HG02763 (cell line): ENCODE measurements around the gene ERBB2.
"Not testable (repeated sequence)": the region's sequence is repeated elsewhere in the genome, so short reads cannot be mapped to it uniquely, and the experiment has no call there.

ENCODE experiments used
- ATAC-seq: cut with Tn5 transposase; IDR thresholded peaks from one replicate; pipeline ENCODE4 v1.9.1; 2021; ENCODE audit warnings: mild to moderate bottlenecking, moderate library complexity; ENCODE audit not compliant: unreplicated experiment

ERBB2 gene

DNA sequence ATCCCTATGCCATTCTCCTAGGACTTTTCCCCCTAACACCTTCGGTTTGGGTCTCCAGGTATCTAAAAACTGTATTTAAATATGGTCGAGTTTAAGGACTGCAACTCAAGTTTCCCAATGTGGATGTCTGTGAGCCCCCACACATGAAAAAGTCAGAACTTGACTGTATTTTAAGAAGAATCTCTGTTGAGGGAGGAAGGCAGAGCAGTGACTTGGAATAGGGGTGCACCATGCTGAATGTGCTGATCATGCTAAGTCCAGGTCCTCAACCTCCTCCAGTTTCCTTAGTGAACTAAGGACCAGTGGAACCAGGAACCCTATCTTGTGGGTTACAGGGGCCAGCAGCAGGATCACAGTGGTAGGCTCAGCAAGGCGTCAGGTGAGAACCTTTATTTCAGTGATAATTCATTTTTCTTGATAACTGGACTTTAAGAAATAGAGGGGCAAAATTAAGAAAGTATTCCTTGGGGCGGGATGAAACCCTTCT is 57.4 kb downstream of the ERBB2 start:
- no peak for ATAC-seq

DNA sequence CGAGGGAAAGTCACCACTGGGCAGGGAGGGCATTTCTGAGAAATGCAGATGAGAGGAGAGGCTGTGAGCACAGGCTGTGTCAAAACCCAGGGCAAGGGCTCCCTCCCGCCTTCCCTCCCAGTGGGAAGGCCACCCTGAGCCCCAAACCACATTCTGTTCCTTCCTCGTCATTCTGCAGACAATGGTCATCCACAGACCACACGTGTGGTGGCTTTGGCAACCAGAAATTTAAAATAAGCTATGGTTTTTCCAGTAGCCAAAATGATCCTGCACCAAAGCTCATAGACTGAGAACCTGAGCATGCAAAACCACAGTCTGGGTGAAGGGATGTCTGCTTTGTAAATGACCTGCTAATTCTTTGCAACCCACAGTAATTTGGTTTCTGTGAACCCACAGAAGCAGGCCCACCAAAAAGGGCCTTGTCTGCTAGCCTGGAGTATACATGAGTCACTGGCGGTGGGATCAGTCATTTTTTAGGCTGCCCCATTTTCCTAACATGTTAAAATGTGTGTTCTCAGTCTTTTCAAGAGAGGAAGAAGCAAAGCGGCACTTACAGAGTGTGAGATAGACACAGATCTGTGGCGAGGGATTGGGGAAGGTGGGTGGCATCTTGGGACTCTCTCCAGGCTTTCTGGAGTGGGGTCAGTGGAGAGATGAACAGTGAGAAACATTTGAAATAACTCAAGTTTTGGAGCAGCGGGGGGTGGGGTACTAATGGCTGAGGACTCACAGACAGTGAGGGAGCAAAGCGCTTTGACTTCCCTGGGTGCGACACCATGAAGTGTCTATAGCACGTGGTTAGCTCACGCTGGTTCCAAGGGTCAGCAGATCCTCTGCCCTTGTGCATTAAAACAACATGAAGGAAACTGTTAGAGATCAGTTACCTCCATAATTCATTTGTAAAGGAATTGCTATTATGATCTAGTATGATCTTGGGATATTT is 58.3 kb downstream of the ERBB2 start:
- ATAC-seq: no peak

DNA sequence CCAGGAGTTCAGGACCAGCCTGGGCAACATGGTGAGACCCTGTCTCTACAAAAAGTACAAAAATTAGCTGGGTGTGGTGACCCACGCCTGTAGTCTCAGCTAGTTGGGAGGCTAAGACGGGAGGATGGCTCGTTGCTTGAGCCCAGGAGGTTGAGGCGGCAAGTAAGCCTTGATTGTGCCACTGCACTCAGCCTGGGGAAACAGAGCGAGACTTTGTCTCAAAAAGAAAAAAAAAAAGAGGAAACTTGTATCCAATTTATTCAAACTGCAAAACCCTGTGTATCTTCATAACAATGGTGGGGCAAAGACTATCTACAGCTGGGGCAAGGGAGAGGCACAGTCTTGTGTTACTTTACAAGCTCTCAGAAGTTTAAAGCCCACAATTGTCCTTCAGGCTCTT is 59.3 kb downstream of the ERBB2 start:
- ATAC-seq: no peak

DNA sequence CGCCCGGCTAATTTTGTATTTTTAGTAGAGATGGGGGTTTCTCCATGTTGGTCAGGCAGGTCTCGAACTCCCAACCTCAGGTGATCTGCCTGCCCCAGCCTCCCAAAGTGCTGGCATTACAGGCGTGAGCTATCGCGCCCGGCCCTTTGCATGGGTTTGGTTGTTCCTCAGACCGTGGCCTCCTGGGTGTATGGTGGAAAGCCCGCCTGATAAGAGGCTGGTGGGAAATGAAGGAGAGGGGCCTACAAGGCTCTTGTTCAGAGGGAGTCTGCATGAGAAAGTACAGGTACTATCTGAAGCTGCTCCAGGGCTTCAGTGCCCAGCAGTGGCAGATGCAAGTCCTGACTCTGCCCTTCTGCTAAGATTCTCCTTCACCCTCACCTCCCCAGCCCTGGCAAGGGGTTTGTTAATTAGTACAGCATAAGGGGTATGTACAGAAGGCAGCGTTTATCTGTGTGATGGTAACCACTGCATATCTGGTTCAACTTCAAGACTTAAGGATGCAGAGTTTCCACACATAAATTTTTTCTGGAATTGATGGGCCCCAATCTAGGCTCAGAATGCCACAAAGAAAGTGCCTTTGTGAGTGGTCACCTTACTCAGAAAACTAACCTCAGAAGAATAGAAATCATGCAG is 62.1 kb downstream of the ERBB2 start:
- ATAC-seq: no peak

DNA sequence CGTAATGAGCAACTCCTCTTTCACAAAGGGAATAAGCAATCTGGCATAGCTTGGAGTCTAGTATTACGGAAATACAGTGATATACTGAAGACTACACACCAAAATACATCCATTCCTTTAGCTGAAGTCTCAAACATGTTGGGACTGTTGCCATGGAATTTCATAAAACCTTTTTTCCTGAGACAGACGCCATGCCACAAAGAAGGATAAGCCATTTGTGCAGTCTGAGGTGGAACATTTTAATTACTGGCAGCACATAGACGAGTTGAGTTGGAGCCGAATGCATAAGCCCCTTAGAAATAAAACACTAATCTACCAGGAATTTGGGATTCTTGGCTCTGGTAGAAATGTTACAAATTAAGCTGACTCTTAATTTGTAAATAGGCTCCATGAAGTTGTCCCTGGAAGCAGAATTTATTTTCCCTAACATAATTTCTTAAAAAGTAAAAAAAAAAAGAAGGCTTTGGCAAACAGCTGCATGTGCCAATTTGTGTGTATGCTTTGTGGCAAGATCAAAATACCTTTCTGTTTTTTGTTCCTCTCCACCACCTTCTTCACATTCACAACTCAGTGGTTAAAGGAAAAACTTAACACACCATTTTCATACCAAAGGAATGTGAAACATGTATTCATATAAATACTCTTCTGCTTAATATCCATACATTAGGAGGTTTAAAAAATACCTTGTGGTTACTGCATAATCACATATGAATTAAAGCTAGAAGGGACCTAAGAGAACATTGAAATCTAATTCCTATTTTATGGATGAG is 63.4 kb downstream of the ERBB2 start:
- ATAC-seq: no peak

DNA sequence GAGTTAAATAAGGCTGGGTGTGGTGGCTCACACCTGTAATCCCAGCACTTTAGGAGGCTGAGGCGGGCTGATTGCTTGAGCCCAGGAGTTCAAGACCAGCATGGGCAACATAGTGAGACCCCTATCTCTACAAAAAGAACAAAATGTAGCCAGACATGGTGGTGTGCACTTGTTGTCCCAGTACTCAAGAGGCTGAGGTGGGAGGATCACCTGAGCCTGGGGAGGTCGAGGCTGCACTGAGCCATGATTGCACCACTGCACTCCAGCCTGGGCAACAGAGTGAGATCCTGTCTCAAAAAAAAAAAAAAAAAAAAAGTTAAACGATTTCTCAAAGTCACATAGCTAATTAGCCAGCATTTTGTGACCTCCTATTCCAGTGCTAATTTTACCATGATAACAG is 64.3 kb downstream of the ERBB2 start:
- ATAC-seq: not testable (repeated sequence)

DNA sequence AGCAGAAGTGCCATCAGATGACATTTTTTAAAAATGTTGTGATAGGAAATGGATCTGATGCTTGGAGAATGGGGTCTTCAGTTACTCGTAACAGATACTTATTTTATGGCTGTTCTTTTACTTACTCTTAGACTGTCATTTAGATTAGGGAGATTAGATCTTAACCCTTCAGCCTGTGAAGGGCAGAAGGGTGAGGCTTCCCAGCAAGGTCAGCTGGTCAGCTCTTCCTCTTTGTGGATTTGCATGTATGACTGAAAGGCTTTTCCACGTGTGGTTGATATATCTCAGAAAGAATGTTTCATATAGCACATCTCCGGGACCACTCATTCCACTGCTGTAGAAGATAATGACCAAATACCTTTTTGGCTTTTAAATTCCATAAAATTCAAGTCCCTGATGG is 65.3 kb downstream of the ERBB2 start:
- ATAC-seq: no peak

DNA sequence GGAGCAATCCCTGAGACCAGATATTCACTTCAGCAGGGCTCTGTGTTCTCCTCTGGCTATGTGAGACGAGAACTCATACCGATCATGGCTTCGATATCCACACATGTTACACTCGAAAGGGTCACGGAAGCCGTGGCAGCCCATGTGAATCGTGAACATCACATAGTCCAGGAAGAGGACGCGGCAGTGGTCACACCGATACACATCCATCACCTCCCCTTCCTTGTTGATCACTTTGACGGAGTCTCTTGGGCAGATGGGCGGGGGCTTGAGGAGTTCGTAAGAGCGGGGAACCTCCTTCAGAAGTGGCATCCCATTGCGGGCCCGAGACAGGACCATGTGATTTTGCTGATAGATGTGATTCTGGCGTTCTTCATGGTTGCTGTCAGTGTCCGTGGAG is 65.9 kb downstream of the ERBB2 start:
- ATAC-seq: no peak

DNA sequence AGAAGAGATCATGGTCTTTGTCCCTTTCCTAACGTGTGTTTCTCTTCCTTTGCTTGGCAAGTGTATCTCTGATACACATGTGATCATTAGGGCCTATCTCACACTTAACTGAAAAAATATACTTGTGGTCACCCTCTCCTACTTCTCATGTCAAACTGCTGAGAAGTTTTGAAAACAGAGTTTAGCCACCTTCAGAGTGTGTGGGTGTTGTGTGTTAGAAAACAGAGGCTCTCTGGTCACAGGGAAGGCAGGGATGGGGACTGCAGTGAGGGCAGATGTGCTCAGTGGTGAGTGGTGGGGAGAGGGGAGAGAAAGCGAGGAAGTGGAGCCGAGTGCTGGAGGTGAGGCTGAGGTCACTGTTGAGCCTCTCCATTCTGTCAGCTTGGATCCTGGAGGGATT is 67.3 kb downstream of the ERBB2 start:
- no peak for ATAC-seq

DNA sequence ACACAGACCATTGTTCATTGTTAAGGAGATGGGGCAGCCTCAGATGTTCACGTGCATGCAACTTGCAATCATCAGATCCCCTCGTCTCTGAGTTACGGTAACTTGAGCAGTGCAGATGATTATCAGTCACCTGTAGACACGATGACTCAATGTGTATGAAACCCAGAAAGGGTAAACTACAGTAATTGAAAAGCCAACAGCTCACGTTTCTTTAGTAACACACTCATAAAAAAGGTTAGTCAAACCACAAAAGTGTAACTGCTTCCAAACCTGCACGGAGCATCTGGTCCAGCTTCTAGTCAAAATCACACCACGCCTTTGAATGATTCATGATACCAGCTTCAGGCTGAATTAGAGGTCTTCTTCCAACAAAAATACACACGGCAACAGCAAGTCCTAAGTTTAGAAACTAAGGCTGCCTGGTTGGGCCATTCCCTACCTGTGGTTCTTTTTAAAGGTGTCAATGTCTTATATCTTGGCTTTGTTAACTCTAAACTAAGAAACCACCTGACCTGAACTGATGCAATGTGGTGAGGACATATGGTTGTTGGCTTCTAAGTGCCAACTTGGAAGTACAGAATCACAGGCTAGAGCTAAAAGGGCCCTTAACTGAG is 70.2 kb downstream of the ERBB2 start:
- ATAC-seq: peak; percentile 44

DNA sequence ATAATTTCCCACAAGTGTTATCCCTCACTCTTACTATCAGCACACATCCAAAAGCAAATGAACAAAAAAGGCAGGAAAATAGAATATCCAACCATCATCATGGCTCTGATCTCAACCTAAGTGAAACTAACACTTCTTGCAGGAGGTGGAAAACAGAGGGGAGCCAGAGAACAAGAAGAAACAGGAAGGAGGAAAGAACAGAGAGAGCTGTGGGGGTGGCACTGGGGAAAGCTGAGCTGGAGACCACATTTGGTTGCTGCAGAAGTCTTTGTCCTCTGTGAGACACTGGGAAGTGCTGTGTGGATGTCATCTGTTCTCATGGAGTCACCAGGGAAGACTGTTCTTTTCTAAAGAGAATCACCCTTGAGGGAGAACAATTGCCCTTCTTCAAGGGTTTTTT is 72.6 kb downstream of the ERBB2 start:
- no peak for ATAC-seq

DNA sequence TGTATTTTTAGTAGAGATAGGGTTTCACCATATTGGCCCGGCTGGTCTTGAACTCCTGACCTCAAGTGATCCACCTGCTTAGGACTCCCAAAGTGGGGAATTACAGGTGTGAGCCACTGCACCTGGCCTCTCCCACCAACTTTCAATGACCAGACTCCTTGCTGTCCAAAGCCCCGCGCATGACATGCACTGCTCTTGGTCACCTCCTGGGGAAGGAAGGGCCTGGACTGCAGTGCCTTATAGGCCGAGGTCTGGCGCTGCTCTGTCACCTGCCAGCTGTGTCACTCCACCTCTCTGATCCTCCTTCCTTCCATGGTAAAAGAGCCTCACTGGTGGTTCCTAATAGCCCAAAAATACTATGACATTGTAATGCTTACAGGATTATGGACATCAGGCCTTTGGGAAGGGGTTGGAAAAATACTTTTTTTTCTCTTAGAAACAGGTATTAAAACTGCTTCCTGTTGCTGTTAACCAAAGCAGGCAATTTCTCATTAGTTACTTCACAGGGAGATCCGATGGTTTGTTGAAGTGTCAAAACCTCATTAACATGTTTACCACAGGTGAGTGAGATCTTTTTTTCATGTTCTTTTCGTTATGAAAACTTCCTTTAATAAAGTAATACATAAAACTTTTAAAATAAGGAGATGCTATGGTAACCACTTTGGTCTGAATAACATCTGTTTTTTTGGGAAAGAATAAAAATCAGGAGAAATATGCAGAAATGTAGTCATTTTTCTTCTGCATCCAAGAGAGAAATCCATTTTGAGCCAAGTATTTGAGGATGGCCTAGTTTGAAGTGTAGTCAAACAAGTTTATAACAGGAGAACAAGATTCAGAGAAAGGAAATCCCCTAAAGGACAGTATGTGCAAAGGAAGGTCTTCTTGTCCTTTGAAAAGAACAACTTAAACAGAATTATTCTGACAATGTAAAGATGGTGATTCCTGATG is 73.4 kb downstream of the ERBB2 start:
- ATAC-seq: no peak

DNA sequence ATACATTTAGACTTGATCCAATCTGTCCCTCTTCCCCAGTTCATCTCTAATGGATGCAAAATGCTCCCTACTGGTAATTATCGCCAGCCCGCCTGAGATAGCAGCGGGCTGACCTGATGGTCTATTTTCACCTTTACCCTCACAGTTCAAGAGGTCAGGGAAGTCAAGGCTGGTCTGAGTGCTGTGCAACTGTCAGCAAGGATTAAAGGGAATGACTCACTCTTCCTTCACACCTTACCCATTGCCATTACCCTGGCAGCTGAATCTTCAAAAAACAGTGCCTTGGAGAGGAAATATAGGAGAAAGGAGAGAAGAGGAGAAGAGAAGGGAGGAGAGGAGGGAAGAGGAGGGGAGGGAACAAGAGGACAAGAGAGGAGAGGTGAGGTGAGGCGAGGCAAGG is 74.2 kb downstream of the ERBB2 start:
- no peak for ATAC-seq

DNA sequence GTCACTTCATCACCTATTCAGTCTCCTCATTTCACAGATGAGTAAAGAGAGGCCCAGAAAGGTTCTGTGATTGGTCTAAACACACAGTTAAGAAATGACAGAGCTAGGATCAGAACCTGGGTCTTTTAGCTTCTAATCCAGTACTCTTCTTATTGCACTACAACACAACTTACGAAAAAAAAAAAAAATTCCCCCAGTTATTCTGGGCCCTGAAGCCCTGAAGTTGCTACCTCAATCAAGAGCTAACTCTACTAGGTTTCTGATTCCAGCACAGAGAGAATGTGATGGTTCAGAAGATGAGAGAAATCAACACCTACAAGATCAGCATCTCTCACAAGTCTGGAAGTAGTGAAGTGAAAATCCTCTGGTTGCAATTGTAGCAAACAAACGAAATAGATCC is 75.2 kb downstream of the ERBB2 start:
- ATAC-seq: no peak

DNA sequence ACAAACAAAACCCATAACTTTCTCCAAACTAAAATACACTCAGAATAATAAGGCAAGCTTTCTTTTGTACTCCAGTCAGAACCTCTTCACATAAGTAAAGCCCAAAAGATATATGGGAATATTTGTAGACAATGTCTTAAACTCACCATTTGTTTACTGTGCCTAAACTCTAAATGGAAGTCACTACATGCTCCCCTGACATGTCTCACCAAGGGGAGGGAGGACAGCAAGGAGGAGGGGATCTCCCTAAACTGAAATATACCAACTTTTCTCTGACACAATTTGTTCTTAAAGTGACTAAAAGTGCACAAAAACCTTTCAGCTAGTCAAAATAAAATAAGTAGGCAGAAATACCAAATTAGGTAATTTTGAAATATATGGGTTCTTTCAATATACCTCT is 76.4 kb downstream of the ERBB2 start:
- no peak for ATAC-seq

DNA sequence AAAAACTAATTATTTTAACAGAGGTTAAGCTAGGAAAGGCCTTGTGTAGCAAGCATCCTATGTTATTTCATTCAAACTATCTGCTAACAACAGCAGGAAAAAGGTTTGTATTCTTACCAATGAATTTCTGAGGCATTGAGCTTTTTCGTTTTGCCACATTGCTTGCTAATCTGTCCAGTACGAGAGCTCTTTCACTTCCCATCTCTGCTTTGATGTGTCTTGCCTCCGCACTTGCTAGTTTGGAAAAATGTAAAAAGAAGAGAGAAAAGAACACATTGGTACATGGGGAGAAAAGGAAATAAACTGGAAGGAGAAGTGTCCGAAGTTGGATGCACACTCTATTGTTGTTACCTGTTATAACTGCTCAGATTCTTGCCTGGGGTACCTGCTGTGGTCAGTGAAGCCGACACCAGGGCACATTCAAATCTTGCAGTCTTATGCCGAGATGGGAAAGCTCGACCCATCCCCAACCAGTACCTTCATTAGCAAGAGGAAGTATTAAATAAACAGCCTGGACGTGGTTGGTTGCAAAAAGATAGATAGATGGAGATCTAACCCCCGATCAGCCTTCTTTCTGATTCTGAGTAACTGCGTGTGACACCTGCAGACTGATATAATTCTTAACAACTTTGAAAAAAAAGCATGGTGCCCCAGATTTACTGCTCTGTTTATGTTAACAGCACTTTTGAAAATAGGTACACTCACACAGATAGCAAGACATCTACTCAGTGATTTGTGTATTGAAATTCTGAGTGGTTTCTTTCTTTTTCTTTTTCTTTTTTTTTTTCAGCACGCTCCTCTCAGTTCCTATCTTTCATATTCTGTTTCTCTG is 77.9 kb downstream of the ERBB2 start:
- ATAC-seq: peak; percentile 53
